SK-MEL-5 (cell line): ENCODE results near the gene PPA1. TPM values are rescaled to one million over a fixed set of nuclear protein-coding genes. Genes with fewer than 3 reads are reported as not detected.
"Not testable (repeated sequence)": the region's sequence is repeated elsewhere in the genome, so short reads cannot be mapped to it uniquely, and the experiment has no call there.

Source experiments
- DNase-seq: peaks from one replicate; pipeline ENCODE4 v3.0.0-alpha.2; 2016; ENCODE audit warnings: low read depth, low spot score
- in situ Hi-C: cut with HindIII; loops from 2 replicates; pipeline ENCODE4 v1.10.0; 2016; ENCODE audit warnings: low sequenced_read_pairs, high pct_unique_total_duplicates, low pct_unique_long_range_greater_than_20kb
- small RNA-seq, 2 experiments: library from RNA; depleted of rRNA; stranded (forward); fragments of <200 nt; gene quantifications; one replicate each; pipeline ENCODE3, GENCODE V24; 2014
- total RNA-seq: library from RNA; depleted of rRNA; stranded (reverse); fragments of >200 nt; shearing (Covaris generic); gene quantifications from 2 replicates; pipeline ENCODE4 v1.2.3, GENCODE V29; 2014; rRNA removed

Gene PPA1
- total RNA-seq, 1 experiment from 2014 or later = 183 TPM

DNA sequence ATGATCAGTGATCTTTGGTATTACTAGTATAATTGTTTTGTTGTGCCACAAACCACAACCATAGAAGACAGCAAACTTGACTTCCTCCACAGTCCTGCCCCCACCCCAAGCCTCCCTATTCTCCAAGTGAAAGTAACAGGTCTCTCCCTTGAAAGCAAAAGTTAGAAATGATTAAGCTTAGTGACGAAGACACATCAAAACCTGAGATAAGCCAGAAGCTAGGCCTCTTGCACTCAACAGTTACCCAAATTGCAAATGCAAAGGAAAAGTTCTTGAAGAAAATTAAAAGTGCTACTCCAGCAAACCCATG, 70.4 kb downstream of the PPA1 start:
- in situ Hi-C loops = no loop called here
- no peak for DNase-seq

DNA sequence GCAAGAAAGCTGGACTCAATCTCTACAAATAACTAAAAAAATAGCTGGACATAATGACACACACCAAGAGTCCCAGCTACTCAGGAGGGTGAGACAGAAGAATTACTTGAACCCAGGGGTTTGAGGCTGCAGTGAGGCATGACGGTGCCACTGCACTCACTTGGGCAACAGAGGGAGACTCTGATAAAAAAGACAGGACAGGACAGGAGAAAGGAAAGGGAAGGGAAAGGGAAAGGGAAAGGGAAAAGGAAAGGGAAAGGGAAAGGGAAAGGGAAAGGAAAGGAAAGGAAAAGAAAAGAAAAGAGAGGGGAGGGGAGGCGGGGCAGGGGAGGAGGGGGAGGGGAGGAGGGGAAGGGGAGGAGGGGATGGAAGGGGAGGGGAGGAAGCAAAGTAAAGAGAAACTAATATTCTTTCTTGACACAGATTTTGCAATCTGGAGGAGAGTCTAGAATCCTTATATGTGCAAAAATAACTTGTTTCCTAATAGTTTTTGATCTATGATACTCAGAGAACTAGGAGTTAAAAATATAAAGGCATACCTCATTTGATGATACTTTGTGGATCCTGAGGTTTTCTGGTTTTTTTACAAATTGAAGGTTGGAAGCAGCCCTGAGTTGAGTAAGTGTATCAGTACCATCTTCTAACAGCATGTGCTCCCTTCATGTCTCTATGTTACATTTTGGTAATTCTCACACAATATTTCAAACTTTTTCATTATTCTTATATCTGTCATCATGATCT, 70.9 kb downstream of the PPA1 start:
- DNase-seq = no peak
- in situ Hi-C loops = no loop called here

DNA sequence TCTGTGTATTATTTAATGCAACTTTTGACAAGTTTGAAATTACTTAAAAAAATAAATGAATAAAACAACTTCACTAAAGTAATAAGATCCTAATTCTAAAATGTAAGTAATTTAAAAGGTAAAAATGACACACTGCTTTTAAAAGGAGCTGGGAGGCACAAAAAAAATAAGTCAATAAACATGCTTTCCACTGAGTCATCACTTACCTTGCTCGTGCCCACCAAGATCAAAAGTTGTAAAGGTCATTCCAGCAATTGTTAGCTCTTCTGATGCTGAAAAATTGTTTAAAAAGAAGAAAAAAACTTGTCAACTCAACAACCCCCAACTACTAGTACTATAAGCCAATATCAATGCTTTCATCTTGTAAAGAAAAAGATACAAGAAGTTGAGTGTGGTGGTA, 72.4 kb downstream of the PPA1 start:
- no peak for DNase-seq
- in situ Hi-C loops = no loop called here

DNA sequence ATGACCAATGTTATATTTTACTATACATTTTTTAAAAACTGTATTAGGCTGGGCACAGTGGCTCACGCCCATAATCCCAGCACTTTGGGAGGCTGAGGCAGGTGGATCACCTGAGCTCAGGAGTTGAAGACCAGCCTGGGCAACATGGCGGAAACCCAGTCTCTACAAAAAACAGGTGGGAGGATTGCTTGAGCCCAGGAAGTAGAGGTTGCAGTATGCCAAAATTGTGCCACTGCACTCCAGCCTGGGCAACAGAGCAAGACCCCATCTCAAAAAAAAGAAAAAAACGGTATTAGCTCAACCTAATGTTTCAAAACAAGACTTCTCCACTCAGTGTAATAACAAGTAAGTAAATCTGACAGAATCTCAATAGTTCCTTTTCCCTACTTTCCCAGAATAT, 73.9 kb downstream of the PPA1 start:
- DNase-seq, in situ Hi-C loops: not testable (repeated sequence)

DNA sequence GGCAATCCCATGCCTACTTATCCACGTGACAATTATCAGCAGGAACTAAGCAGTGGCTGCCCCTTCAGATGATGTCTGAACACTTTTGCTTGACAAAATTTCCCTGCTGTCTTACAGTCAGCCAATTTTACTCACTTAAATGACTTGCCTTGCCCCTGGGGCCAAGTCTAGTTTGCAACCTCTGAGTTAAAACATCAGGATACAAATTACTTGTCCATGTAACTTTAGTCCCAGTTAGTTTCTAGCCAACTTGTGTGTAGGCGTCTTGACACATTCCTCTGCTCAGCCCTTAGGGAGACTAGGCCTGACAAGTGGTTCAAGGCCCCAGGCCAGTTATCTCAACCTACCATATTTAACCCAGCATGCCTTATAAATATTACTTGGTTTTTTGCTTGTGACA, 75.1 kb downstream of the PPA1 start:
- no peak for DNase-seq
- in situ Hi-C loops = no loop called here

DNA sequence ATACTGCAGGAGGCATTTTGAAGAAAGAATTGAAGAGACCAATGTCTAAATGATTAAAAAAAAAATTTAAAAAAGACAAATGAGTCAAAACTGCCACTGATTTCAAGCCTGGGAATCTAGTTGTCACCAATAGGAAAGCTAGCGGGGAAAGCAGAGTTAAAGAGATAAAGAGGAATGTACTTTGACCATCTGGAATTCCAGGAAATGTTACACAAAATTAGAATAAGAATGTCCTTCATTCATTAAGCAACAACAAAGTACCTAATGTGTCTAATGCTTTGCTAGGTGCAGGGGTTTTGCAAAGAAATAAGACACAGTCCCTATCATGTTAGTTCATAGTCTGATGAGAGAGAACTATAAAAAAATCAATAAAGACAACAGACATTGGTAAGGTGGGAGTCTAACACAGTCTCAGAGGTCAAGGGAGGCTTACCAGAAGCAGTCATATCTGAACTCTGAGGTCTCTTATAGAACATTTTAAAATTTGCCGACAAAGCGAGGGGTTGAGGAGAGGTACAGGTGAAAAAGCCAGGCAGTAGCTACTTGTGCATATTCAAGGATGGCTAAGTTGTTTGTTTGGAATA, 77.9 kb downstream of the PPA1 start:
- in situ Hi-C loops = no loop called here
- DNase-seq = no peak

Small RNA genes within 50 kb of the gene (small RNA-seq; reads per million reads assigned to genes)
- 0 reads per million in 2 experiments for gene RPS25P9

Other genes with a start within 250 kb of the PPA1 start
- 3.3 and 3.8 TPM in 2 replicates for gene MACROH2A2, start 180.6 kb downstream of the PPA1 start, total RNA-seq
- 8.1 and 8.2 TPM in 2 replicates for gene AIFM2, start 100.6 kb downstream of the PPA1 start, total RNA-seq
- gene TYSND1, start 86.7 kb downstream of the PPA1 start, total RNA-seq = 22.7 and 24.4 TPM in 2 replicates
- gene SAR1A, start 62.9 kb downstream of the PPA1 start, total RNA-seq = 71.4 and 73.2 TPM in 2 replicates
- gene NPFFR1, start 50.6 kb upstream of the PPA1 start, total RNA-seq = not detected in 2 replicates
- gene LRRC20, start 149.2 kb upstream of the PPA1 start, total RNA-seq = 4.8 and 6.0 TPM in 2 replicates
- 14.3 and 14.5 TPM in 2 replicates for gene EIF4EBP2, start 170.7 kb upstream of the PPA1 start, total RNA-seq
- gene NODAL, start 208.3 kb upstream of the PPA1 start, total RNA-seq = not detected in 2 replicates
- gene PALD1, start 245.3 kb upstream of the PPA1 start, total RNA-seq = 1.8 and 2.0 TPM in 2 replicates